PC-9 (cell line): Measurements from ENCODE around the gene PHF21B. TPM values are rescaled to one million over a fixed set of nuclear protein-coding genes. Genes with fewer than 3 reads are reported as not detected.

Experiments
- BruUV-seq: library from RNA; stranded (reverse); fragments of 400-500 nt; replicated peaks from 2 replicates; lab custom pipeline; 2021; lab: Mats Ljungman, UMichigan
- CTCF ChIA-PET: fragments of 300-600 bp; sonication (Branson Sonifier 250); formaldehyde crosslinking; loops from one replicate; lab custom pipeline; 2022; ENCODE audit warnings: antibody characterized with exemption; lab: Charles Lee
- POLR2A ChIA-PET: fragments of 300-600 bp; sonication (Branson Sonifier 250); formaldehyde crosslinking; loops from one replicate; lab custom pipeline; 2022; ENCODE audit warnings: antibody characterized with exemption; ENCODE audit not compliant: unreplicated experiment; lab: Charles Lee
- DNase-seq, 2 experiments: peaks; one replicate each; pipeline versions ENCODE4 v3.0.0 to v3.0.0-alpha.2; 2015 to 2022; ENCODE audit warnings: mixed read lengths in 1 of 2
- H2AFZ ChIP-seq: fragments of 200-600 bp; sonication (generic); 2 replicates; pipeline ENCODE4 v1.8.1; 2017; ENCODE audit warnings: antibody characterized with exemption
- H3F3A ChIP-seq: fragments of 200-600 bp; sonication (generic); 2 replicates; pipeline ENCODE4 v1.8.1; 2017; ENCODE audit warnings: antibody characterized with exemption, mild to moderate bottlenecking, low read depth; ENCODE audit not compliant: insufficient read depth
- H3K27ac ChIP-seq: fragments of 200-600 bp; sonication (generic); 2 replicates; pipeline ENCODE4 v1.6.1; 2016; ENCODE audit warnings: mixed run types
- H3K27me3 ChIP-seq: fragments of 200-600 bp; sonication (generic); 2 replicates; pipeline ENCODE4 v1.6.1; 2016; ENCODE audit warnings: low read depth, mixed run types; ENCODE audit not compliant: insufficient read depth
- H3K36me3 ChIP-seq: fragments of 200-600 bp; sonication (generic); 2 replicates; pipeline ENCODE4 v1.6.1; 2016; ENCODE audit warnings: low read depth, mixed run types
- H3K4me1 ChIP-seq: fragments of 200-600 bp; sonication (generic); replicated peaks from 2 replicates; pipeline ENCODE4 v1.6.1; 2016; ENCODE audit warnings: mixed run types; ENCODE audit not compliant: insufficient read depth
- H3K4me2 ChIP-seq: fragments of 200-600 bp; sonication (generic); 2 replicates; pipeline ENCODE4 v1.6.1; 2017; ENCODE audit warnings: mixed run types
- H3K4me3 ChIP-seq: fragments of 200-600 bp; sonication (generic); 2 replicates; pipeline ENCODE4 v1.6.1; 2016; ENCODE audit warnings: mixed run types
- H3K79me2 ChIP-seq: fragments of 200-600 bp; sonication (generic); 2 replicates; pipeline ENCODE4 v1.6.1; 2017; ENCODE audit warnings: low read depth, mixed run types
- H3K9me2 ChIP-seq: fragments of 200-600 bp; sonication (generic); 2 replicates; pipeline ENCODE4 v1.8.1; 2017; ENCODE audit warnings: mild to moderate bottlenecking; ENCODE audit not compliant: insufficient read depth
- H3K9me3 ChIP-seq: fragments of 200-600 bp; sonication (generic); 2 replicates; pipeline ENCODE4 v1.8.1; 2016; ENCODE audit warnings: low read depth; ENCODE audit not compliant: insufficient read depth
- H4K20me1 ChIP-seq: fragments of 200-600 bp; sonication (generic); 2 replicates; pipeline ENCODE4 v1.8.1; 2017; ENCODE audit not compliant: insufficient read depth
- EZH2 ChIP-seq: fragments of 200-600 bp; sonication (generic); IDR thresholded peaks from 2 replicates; pipeline ENCODE4 v1.8.0; 2017; ENCODE audit warnings: antibody characterized with exemption, low read depth
- intact Hi-C: fragments of 100-400 bp; cut with micrococcal nuclease; formaldehyde crosslinking; loops from one replicate; pipeline ENCODE4 v1.10.0; 2022; ENCODE audit not compliant: unreplicated experiment
- total RNA-seq: library from RNA; stranded (reverse); gene quantifications from 2 replicates; pipeline ENCODE4 v1.2.3, GENCODE V29; 2021
- TF ChIP-seq, protein P1 (sequence below): fragments of 200-600 bp; sonication (generic); conservative IDR thresholded peaks from 2 replicates; pipeline ENCODE4 v1.6.1; 2017; ENCODE audit warnings: mixed run types, antibody characterized with exemption, mild to moderate bottlenecking, moderate library complexity

The PHF21B gene
- total RNA-seq, 1 experiment from 2014 or later: not detected

DNA sequence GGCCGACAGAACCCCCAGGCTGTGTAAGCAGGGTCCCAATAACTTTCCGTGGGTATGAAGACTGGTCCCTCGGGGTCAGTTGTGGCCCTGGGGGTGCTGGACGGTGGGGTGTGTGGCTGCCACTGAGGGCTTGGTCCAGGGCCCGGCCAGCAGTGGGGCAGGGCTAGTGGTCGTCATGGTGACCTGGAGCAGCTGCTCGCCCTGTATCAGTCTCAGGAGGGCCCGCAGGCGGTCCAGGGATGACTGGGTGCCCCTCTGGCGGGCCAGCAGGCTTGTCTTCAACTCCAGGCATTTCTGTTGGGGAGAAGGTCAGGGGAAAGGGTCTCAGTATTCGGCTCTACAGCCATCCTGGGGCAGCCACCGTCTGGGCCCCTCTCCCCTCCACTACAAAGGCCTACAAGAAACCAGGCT is 126.8 kb downstream of the PHF21B start:
- TF ChIP-seq, protein P1, sequence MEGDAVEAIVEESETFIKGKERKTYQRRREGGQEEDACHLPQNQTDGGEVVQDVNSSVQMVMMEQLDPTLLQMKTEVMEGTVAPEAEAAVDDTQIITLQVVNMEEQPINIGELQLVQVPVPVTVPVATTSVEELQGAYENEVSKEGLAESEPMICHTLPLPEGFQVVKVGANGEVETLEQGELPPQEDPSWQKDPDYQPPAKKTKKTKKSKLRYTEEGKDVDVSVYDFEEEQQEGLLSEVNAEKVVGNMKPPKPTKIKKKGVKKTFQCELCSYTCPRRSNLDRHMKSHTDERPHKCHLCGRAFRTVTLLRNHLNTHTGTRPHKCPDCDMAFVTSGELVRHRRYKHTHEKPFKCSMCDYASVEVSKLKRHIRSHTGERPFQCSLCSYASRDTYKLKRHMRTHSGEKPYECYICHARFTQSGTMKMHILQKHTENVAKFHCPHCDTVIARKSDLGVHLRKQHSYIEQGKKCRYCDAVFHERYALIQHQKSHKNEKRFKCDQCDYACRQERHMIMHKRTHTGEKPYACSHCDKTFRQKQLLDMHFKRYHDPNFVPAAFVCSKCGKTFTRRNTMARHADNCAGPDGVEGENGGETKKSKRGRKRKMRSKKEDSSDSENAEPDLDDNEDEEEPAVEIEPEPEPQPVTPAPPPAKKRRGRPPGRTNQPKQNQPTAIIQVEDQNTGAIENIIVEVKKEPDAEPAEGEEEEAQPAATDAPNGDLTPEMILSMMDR: no peak
- no peak for TF ChIP-seq EZH2
- Histone ChIP-seq H2AFZ (no peak overlapping the region), H3K9me3 (no peaks in the 10 kb centered on the region), H3K27ac (no peak overlapping the region), H4K20me1 (no peaks in the 10 kb centered on the region), H3K36me3 (no peaks in the 10 kb centered on the region), H3K79me2 (no peaks in the 10 kb centered on the region), H3K4me2 (no peak overlapping the region), H3K4me3 (no peak overlapping the region), H3K4me1 (no peaks in the 10 kb centered on the region; the same call in 1 of the 2 replicates), H3K27me3 (peaks cover 46% of the 10 kb centered on the region), H3K9me2 (no peaks in the 10 kb centered on the region), H3F3A (no peaks in the 10 kb centered on the region)
- no peak for DNase-seq
- ChIA-PET POLR2A (no interaction called here), CTCF (no interaction called here)
- no TSS peak for BruUV-seq
- intact Hi-C loops: no loop called here

GRCh38 chr22:44882226-44882905 is 127.4 kb downstream of the PHF21B start:
- BruUV-seq: no TSS peak
- H3K4me2 ChIP-seq: no peak overlapping the region
- TF ChIP-seq, protein P1: no peak
- no peak for TF ChIP-seq EZH2
- intact Hi-C loops: no loop called here
- H3K27me3 ChIP-seq: peaks cover 46% of the 10 kb centered on the region
- no peak overlapping the region for H3K27ac ChIP-seq
- no peaks in the 10 kb centered on the region for H3K36me3 ChIP-seq
- ChIA-PET POLR2A (no interaction called here), CTCF (interaction anchor here (0.5 kb wide), 1 partner anchor 941 kb away, joined by 4 read pairs; no protein-coding TSS in a partner anchor)
- DNase-seq: no peak
- no peaks in the 10 kb centered on the region for H3K79me2 ChIP-seq
- no peaks in the 10 kb centered on the region for H4K20me1 ChIP-seq
- no peaks in the 10 kb centered on the region for H3K9me3 ChIP-seq
- no peaks in the 10 kb centered on the region for H3F3A ChIP-seq
- no peaks in the 10 kb centered on the region for H3K9me2 ChIP-seq
- H2AFZ ChIP-seq: no peak overlapping the region
- no peak overlapping the region for H3K4me3 ChIP-seq
- no peaks in the 10 kb centered on the region; the same call in 1 of the 2 replicates for H3K4me1 ChIP-seq

GRCh38 chr22:44881624-44882023 is 128.2 kb downstream of the PHF21B start:
- TF ChIP-seq, protein P1: no peak
- no peak for TF ChIP-seq EZH2
- CTCF ChIA-PET: no interaction called here
- H3K27ac ChIP-seq: no peak overlapping the region
- no peaks in the 10 kb centered on the region for H4K20me1 ChIP-seq
- H3K27me3 ChIP-seq: peaks cover 46% of the 10 kb centered on the region
- no peak overlapping the region for H3K4me2 ChIP-seq
- no peak overlapping the region for H3K4me3 ChIP-seq
- intact Hi-C loops: no loop called here
- no peaks in the 10 kb centered on the region for H3F3A ChIP-seq
- H3K4me1 ChIP-seq: no peaks in the 10 kb centered on the region; the same call in 1 of the 2 replicates
- no peaks in the 10 kb centered on the region for H3K36me3 ChIP-seq
- DNase-seq: no peak
- no peaks in the 10 kb centered on the region; the same call in 1 of the 2 replicates for H3K9me3 ChIP-seq
- H3K9me2 ChIP-seq: no peaks in the 10 kb centered on the region
- BruUV-seq: no TSS peak
- no peak overlapping the region for H2AFZ ChIP-seq
- POLR2A ChIA-PET: no interaction called here
- no peaks in the 10 kb centered on the region for H3K79me2 ChIP-seq
